Body of pancreas (tissue), 4 donors: ENCODE results near the gene CBFA2T3. TPM values are rescaled to one million over a fixed set of nuclear protein-coding genes. Genes with fewer than 3 reads are reported as not detected.

Experiments
- ATAC-seq: fragments of 150-250 bp; one replicate; pipeline ENCODE4 v1.9.1; 2016
- DNase-seq, 4 donors: peaks; one replicate each; pipeline ENCODE4 v3.0.0-alpha.2; 2019
- H3K27ac ChIP-seq, 4 donors: fragments of 200-600 bp; sonication (generic); 1 replicate in 3 of 4; 2 replicates in 1 of 4; pipeline versions ENCODE4 v1.5.1 to v1.6.1; 2016 to 2019; ENCODE audit warnings: mild to moderate bottlenecking in 1 of 4, mixed read lengths in 1 of 4, moderate library complexity in 1 of 4
- H3K27me3 ChIP-seq, 2 donors: fragments of 200-600 bp; sonication (generic); one replicate each; pipeline ENCODE4 v1.6.0; 2016; ENCODE audit warnings: mild to moderate bottlenecking in 1 of 2
- H3K36me3 ChIP-seq, 2 donors: fragments of 200-600 bp; sonication (generic); replicated peaks in 1 of 2; 2 replicates each; pipeline ENCODE4 v1.5.1; 2016; ENCODE audit warnings: low read depth in 2 of 2; ENCODE audit not compliant: insufficient read depth in 1 of 2
- H3K4me1 ChIP-seq: fragments of 200-600 bp; sonication (generic); one replicate; pipeline ENCODE4 v1.6.0; 2016
- H3K4me3 ChIP-seq, 2 donors: fragments of 200-600 bp; sonication (generic); 1 replicate in 1 of 2; 2 replicates in 1 of 2; pipeline ENCODE4 v1.5.1; 2016 to 2019
- H3K9me3 ChIP-seq, 3 donors: fragments of 200-600 bp; sonication (generic); 1 replicate in 2 of 3; 2 replicates in 1 of 3; pipeline ENCODE4 v1.5.1; 2016
- POLR2A ChIP-seq, 3 donors: fragments of 450-650 bp; IDR thresholded peaks; one replicate each; pipeline ENCODE4 v1.6.1; 2016; ENCODE audit warnings: antibody characterized with exemption in 3 of 3, mild to moderate bottlenecking in 2 of 3
- WGBS, 2 donors: methylation state at CpG; one replicate each; pipeline ENCODE4 v1.1.5; 2017; 5-methylcytosine and 5-hydroxymethylcytosine counted together
- intact Hi-C: fragments of 100-400 bp; cut with DNase I; formaldehyde crosslinking; loops from one replicate; pipeline ENCODE4 v1.15.1; 2023
- total RNA-seq, 2 donors: library from RNA; depleted of rRNA; stranded (reverse); fragments of >200 nt; gene quantifications; one replicate each; pipeline ENCODE4 v1.1.0, GENCODE V29; 2016
- TF ChIP-seq, protein P1 (sequence below), 7 experiments: fragments of 450-650 bp in 4 of 7; fragments of 200-600 bp in 3 of 7; sonication (generic) in 3 of 7; IDR thresholded peaks; one replicate each; pipeline ENCODE4 v1.5.1; 2016 to 2019; ENCODE audit warnings: antibody characterized with exemption in 7 of 7

Gene CBFA2T3
- total RNA-seq, 2 donors from 2014 or later, result 7.8 to 16.2 TPM

- WGBS, 2 donors, result 91 to 95% methylated on average over 5 to 16 of the region's 19 CpGs
- no peak for ATAC-seq
- intact Hi-C loops, result no loop called here
- H3K27ac ChIP-seq, result no peak overlapping the region
- no peak overlapping the region for H3K4me3 ChIP-seq
- TF ChIP-seq, protein P1, sequence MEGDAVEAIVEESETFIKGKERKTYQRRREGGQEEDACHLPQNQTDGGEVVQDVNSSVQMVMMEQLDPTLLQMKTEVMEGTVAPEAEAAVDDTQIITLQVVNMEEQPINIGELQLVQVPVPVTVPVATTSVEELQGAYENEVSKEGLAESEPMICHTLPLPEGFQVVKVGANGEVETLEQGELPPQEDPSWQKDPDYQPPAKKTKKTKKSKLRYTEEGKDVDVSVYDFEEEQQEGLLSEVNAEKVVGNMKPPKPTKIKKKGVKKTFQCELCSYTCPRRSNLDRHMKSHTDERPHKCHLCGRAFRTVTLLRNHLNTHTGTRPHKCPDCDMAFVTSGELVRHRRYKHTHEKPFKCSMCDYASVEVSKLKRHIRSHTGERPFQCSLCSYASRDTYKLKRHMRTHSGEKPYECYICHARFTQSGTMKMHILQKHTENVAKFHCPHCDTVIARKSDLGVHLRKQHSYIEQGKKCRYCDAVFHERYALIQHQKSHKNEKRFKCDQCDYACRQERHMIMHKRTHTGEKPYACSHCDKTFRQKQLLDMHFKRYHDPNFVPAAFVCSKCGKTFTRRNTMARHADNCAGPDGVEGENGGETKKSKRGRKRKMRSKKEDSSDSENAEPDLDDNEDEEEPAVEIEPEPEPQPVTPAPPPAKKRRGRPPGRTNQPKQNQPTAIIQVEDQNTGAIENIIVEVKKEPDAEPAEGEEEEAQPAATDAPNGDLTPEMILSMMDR (IDR thresholded peaks at IDR 0.05), result no peak
- no peak for TF ChIP-seq POLR2A (IDR thresholded peaks at IDR 0.05)
- peaks cover 0 to 4% of the 10 kb centered on the region in 2 donors for H3K36me3 ChIP-seq
- DNase-seq, result no peak
- peaks cover 9% of the 10 kb centered on the region for H3K4me1 ChIP-seq
- no peaks in the 10 kb centered on the region for H3K9me3 ChIP-seq
- H3K27me3 ChIP-seq, result no peaks in the 10 kb centered on the region
Observed at GRCh38 chr16:88861359-88861758, 115.6 kb downstream of the CBFA2T3 start.

- WGBS, 2 donors, result 90 to 95% methylated on average over 20 of the region's 20 CpGs
- TF ChIP-seq, protein P1 (IDR thresholded peaks at IDR 0.05), result no peak
- no peak for TF ChIP-seq POLR2A (IDR thresholded peaks at IDR 0.05)
- ATAC-seq (no peak), DNase-seq (no peak)
- Histone ChIP-seq H3K36me3 (peaks cover 0 to 4% of the 10 kb centered on the region in 2 donors), H3K4me1 (peaks cover 17% of the 10 kb centered on the region), H3K4me3 (no peak overlapping the region), H3K27ac (no peak overlapping the region), H3K9me3 (no peaks in the 10 kb centered on the region), H3K27me3 (no peaks in the 10 kb centered on the region)
- intact Hi-C loops, result no loop called here
Observed at GRCh38 chr16:88859381-88860091, 117.5 kb downstream of the CBFA2T3 start.

- 14 to 18% methylated on average over 12 of the region's 12 CpGs for WGBS, 2 donors
Observed at GRCh38 chr16:88857728-88858339, 119.2 kb downstream of the CBFA2T3 start.

DNA sequence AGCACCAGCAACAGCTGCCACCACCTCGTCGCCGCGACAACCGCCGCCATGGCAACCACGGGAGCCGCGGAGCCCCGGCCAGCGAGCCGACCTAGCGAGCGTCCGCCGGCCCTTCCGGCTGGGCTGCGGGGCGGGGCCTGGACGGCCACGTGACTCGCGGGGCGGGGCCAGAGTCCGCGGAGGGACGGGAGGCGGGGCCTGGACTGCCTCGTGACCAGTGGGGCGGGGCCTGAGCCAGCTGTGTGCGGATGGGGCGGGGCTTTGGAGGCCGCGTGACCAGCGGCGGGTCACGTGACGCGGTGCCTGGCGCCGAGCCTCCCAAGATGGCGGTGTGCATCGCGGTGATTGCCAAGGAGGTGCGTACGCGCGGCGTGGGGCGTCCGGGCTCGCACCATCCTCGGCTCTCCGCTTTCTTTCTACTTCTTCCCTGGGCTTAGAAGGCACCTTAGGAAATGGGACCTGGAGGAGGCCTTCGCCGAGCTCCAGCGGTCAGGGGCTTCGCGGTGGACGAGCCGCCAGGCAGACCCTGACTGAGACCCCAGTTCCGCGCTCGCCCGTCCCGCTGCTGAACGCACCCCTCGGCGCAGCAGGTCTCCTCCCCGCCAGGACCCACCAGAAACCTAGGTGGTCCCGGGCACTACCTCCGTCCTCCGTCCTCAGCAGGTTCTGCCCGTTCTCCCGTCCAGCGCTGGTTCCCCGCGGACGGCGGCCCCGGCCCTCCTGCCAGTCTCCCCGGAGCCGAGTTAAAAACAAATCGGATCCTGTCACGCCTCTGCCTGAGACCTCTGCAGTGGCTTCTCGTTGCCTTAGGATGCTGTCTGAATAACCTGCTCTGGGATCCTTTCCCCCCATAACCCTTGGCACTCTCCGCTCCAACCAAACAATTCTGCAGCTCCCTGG, 119.9 kb downstream of the CBFA2T3 start, which contains the start of the genes GALNS and TRAPPC2L:
Gene GALNS (minus strand): TSS at position 120 of the 900 bp plus-strand sequence. CDS start 70 bp downstream, at position 50.
Gene TRAPPC2L (plus strand): TSS at position 300 of the 900 bp plus-strand sequence. CDS start 24 bp downstream, at position 324.
- H3K27me3 ChIP-seq, result no peaks in the 10 kb centered on the region
- ATAC-seq (peak; percentile 92), DNase-seq (peak; percentile 99 to 100 (median 100))
- peaks cover 17% of the 10 kb centered on the region for H3K4me1 ChIP-seq
- H3K27ac ChIP-seq, result peak within 1 kb of the TSS; percentile 46 to 75 (median 68)
- peaks cover 0 to 4% of the 10 kb centered on the region in 2 donors for H3K36me3 ChIP-seq
- H3K9me3 ChIP-seq, result no peaks in the 10 kb centered on the region
- 0 to 6% methylated on average over 8 to 87 of the region's 87 CpGs for WGBS, 2 donors
- peak; percentile 63 to 82 (median 76) for TF ChIP-seq POLR2A (IDR thresholded peaks at IDR 0.05)
- TF ChIP-seq, protein P1 (IDR thresholded peaks at IDR 0.05), result peak in 1 of 7 experiments; percentile 17
- peak within 1 kb of the TSS; percentile 83 to 96 for H3K4me3 ChIP-seq
- intact Hi-C loops, result no loop called here

More at GRCh38 chr16:88857728-88858339, 119.2 kb downstream of the CBFA2T3 start:
- H3K4me1 ChIP-seq, result peaks cover 17% of the 10 kb centered on the region
- TF ChIP-seq POLR2A (IDR thresholded peaks at IDR 0.05), result no peak
- TF ChIP-seq, protein P1 (IDR thresholded peaks at IDR 0.05), result peak; percentile 32 to 64 (median 50)
- peak overlapping the region; percentile 83 to 96 for H3K4me3 ChIP-seq
- no peaks in the 10 kb centered on the region for H3K27me3 ChIP-seq
- ATAC-seq (peak; percentile 51), DNase-seq (peak; percentile 67 to 79 (median 76))
- peaks cover 0 to 4% of the 10 kb centered on the region in 2 donors for H3K36me3 ChIP-seq
- peak overlapping the region; percentile 46 to 75 (median 68) for H3K27ac ChIP-seq
- H3K9me3 ChIP-seq, result no peaks in the 10 kb centered on the region
- intact Hi-C loops, result no loop called here
